ENCODE data around the gene SDK2.

SDK2 gene

GRCh38 chr17:73630965-73631595 is 13.2 kb downstream of the SDK2 start:
- DNase-seq, result no peak

- DNase-seq, result no peak
These were observed 13.7 kb downstream of the SDK2 start for GRCh38 chr17:73630531-73630930.

- DNase-seq, result no peak
These were observed 15.3 kb downstream of the SDK2 start for GRCh38 chr17:73628642-73629552.

- DNase-seq, result no peak
These were observed 18.1 kb downstream of the SDK2 start for GRCh38 chr17:73625991-73626673.

DNA sequence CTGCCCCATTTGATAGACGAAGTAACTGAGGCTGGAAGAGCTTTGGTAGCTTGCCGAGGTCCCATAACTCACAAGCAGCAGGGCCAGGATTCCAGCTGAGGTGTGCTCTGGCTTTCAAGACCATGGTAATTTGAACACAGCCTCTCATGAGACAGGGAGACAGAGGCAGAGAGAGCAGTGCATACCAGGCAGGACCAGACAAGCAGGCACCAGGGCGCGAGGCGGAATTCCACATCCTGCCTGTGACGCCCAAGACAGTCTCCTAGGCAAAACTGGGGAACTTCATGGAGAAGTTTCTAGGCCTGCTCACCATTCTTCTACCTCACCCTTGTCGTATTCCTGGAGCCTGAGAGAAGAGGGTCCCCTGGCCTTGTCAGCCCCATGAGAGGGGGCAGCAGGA is 19.2 kb downstream of the SDK2 start:
- no peak for DNase-seq

- DNase-seq, result no peak
These were observed 19.7 kb downstream of the SDK2 start for GRCh38 chr17:73624496-73624988.

DNA sequence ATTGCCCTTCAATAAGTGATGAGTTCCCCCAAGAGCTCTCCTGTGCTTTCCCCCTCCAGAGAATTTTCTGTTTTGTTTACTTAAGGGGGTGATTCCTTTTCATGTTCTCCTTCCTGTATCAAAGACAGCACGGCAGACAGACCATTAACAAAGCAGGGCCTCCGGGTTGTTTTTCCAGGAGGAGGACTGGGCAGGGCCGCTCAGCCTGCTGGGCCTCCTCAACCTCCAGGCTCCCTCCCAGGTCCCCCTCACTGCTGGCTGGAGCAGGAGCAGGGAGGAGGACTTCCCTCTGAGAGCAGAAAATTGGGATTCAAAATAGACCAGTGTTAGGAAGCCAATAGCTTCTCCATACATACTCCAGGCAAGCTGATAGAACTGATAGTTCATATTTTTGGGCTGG is 20.4 kb downstream of the SDK2 start:
- DNase-seq, result no peak

DNA sequence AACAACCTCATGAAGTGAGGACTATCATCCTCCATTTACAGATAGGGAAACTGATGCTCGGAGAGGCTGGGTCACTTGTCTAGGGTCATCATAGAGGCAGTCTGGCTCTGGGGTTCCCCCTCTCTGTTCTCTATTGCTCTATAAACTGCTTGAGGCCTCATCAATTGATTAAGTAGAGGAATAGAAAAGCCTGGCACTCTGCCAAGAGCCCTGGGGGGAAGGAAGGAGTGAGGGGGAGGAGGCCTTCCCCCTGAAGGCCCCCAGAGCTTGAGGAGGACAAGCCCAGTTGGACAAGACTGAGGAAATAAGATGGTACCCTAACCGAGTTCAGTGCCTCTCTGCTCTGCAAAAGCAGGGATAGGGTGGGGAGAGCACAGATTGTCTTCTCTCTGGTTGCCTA is 21.0 kb downstream of the SDK2 start:
- no peak for DNase-seq

DNA sequence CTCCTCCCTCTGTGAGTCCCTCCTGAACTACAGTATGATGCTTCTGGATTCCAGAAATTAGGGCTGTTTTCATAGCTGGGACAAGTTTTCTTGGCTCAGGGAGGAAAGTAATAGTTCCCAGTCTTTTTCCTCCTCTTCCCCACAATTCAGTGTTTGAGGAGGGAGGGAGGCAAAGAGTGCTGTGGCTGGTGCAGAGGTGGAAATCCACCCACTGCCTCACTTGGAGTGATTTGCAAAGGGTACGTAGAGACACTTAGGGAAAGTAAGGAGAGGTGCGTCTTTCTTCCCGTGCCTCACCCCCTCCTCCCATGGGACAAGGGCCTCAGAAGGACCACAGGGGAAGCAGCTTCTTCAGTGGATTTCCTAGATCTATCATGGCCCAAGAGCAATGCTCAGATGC is 21.9 kb downstream of the SDK2 start:
- DNase-seq, result no peak

DNA sequence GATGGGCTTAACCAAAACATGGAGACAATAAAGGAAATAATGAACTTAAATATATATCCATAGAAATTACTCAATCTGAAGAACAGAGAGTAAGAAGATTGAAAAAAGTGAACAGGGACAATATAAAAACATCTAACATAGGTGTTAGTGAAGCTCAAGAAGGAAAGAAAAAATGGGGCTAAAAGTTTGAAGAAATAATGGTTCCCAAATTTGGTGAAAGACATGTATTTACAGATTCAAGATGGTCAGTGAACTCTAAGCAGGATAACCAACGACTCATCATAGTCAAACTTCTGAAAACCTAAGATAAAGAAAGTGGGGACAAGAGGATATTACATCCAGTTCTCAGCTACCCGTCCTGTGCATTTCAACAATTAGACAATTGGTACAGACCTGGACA is 22.6 kb downstream of the SDK2 start:
- DNase-seq, result no peak

DNA sequence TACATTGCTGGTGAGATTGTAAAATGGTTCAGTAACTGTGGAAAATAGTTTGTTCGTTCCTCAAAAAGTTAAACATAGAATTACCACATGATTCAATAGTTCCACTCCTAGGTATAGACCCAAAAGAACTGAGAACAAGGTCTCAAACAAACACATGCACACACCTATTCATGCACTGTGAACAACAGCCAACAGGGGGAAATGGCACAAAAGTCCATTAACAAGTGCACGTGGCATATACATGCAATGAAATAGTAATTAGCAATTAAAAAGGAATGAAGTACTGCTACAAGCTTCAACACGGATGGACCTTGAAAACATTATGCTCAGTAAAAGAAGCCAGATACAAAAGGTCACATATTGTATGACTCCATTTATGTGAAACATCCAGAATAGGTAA is 23.8 kb downstream of the SDK2 start:
- no peak for DNase-seq

DNA sequence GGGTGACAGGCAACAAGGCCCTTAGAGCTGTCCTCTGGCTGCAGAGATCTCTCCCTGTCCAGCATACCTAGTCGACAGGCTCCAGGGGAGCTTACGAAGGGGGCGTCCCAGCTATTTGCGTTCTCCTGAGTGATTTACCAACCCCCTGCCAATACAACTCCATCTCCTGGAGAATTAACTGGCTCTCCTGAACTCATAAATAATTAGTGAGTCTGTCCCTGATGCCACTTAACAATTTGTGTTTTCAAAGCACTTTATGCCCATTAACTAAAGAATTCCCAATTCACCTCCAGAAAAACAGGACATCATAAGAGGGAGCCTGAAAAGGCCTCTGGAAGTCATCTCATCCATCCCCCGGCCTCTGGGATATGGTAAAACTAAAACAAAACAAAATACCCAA is 26.7 kb downstream of the SDK2 start:
- no peak for DNase-seq

GRCh38 chr17:73616873-73617404 is 27.3 kb downstream of the SDK2 start:
- DNase-seq, result no peak

- no peak for DNase-seq
These were observed 27.9 kb downstream of the SDK2 start for GRCh38 chr17:73616120-73616872.

GRCh38 chr17:73614256-73614655 is 30.0 kb downstream of the SDK2 start:
- no peak for DNase-seq

DNA sequence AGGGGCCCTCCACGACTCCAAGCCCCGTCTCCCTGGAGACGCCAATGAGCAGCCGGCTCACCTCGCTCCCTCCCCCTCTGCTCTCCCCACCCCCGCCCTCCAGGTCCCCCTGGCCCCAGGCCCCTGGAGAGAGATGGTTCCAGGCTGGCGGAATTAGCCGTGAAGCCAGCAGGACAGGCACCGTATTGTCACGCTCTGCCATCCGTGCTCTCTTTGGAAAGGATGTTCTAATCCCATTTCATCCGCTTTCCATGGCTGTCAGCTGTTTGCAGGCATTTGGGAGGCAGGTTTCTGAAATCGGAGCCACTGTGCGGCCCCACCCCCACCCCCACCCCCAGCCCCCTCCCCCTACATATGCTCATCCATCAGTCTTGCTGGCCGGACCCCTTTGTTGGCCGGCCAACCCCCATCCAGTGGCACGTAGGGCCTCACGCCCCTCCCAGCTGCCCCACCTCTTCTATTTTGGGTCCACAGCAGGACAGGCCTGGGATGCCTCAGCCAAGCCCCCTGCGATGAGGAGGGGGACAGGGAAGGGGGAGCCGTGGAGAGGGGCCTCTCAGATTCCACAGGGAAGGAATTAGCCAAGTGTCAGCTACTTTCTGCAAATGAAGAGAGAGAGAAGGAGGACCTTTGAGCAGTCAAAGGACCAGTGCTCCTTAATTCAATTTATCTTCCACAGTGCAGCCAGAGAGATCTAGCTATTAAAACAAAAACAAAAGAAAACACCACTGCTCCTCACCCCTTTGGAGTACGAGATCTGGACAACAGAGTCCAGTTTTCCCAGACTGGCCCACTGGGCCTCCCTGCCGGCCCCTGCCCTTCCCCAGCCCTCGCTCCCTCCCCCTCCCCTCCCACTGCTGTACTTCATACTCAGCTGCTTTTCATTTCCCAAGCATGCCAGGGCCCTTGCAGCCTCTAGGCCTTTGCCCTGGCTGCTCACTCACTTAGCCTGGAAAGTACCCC is 30.7 kb downstream of the SDK2 start:
- DNase-seq, result no peak

GRCh38 chr17:73612031-73612472 is 32.2 kb downstream of the SDK2 start:
- no peak for DNase-seq

DNA sequence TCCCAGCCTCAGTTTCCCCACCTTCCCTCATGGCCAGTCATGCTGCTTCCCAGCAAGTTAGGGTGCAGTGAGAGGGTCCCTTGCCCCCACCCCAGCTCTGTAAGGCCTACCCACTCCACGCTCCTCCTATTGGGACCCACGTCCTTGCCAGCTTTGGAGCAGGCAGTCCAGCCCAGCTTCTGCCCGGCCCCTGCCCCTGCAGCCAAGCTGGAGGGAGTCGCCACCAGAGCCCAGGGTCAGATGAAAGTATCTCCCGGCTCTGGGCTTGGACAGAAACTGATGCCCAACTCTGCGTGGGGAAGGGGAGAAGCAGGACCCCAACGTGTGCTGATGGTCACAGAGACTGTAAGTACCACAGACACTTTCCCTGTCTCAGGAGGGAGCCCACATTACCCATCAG is 32.6 kb downstream of the SDK2 start:
- DNase-seq, result no peak

DNA sequence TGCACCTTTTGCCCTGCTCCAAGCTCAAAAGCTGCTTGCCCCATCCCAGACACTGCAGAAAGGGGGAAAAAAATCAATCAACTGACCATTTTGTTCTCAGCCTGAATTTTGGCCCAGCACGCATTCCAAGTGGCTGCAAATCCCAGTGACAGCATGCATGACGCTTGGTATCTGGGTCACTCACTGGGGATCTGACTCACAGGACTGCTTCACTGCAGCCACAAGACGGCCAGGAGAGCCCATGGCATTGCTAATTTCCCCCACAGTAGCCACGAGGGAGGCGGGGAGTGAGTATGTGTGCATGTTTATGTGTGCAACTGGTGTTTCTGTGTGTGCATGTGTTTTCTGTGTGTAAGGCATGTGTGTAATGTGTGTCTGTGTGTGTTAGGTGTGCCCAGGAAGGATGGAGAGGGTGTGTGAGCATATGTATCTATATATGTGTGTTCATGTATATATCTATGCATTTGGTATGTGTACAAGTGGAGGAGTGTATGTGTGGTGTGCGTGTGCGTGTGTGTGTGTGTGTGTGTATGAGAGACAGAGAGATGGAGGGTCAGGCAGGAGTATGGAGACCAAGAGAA is 33.8 kb downstream of the SDK2 start:
- DNase-seq, result no peak

GRCh38 chr17:73609758-73610157 is 34.5 kb downstream of the SDK2 start:
- no peak for DNase-seq

DNA sequence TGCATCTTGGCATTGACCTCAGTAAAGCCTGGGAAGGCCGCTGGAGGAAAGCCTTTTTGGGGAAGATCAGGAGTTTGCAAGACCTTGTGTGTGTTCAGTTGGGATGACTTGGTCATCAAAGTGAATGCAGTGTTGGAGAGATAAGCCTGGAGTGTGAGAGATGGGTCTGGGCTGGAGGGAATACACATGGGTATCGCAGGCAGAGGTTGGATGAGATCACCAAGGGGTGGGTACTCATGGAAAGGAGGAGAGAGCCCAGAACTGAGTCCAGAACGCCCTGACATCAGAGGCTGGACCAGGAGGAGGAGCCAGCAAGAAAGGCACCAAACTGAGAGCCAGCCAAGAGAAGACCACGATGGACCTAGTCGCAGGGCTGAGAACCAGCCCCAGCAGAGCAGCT is 35.2 kb downstream of the SDK2 start:
- no peak for DNase-seq

Data from NCI-H510A (cell line).